Neuronal stem cell (in vitro differentiated cells): ENCODE measurements around the gene GPR39.

Experiments
- DNase-seq: peaks from one replicate; pipeline ENCODE4 v3.0.0-alpha.2; 2013; ENCODE audit warnings: low spot score
- H2AFZ ChIP-seq: one replicate; pipeline ENCODE4 v1.6.1; 2013; ENCODE audit warnings: mild to moderate bottlenecking, low read length, inconsistent platforms
- H2AK5ac ChIP-seq: 2 replicates; pipeline ENCODE4 v1.6.1; 2013; ENCODE audit warnings: low read depth, mild to moderate bottlenecking, inconsistent platforms, low read length, moderate library complexity, mixed read lengths
- H2BK120ac ChIP-seq: 2 replicates; pipeline ENCODE4 v1.6.1; 2013; ENCODE audit warnings: low read depth, mild to moderate bottlenecking, inconsistent platforms, low read length, moderate library complexity, mixed read lengths
- H2BK12ac ChIP-seq: one replicate; pipeline ENCODE4 v1.6.1; 2013; ENCODE audit warnings: low read length, inconsistent platforms
- H2BK15ac ChIP-seq: 2 replicates; pipeline ENCODE4 v1.6.1; 2013; ENCODE audit warnings: mild to moderate bottlenecking, low read length, inconsistent platforms, mixed read lengths
- H2BK5ac ChIP-seq: one replicate; pipeline ENCODE4 v1.6.1; 2013; ENCODE audit warnings: inconsistent platforms, mild to moderate bottlenecking, low read length, moderate library complexity
- H3K14ac ChIP-seq: one replicate; pipeline ENCODE4 v1.6.1; 2013; ENCODE audit warnings: low read length, inconsistent platforms
- H3K18ac ChIP-seq: 2 replicates; pipeline ENCODE4 v1.6.1; 2013; ENCODE audit warnings: low read length, inconsistent platforms
- H3K23ac ChIP-seq: 2 replicates; pipeline ENCODE4 v1.6.1; 2013; ENCODE audit warnings: low read depth, mild to moderate bottlenecking, mixed read lengths, low read length, inconsistent platforms; ENCODE audit not compliant: poor library complexity
- H3K27ac ChIP-seq: replicated peaks from 3 replicates; pipeline ENCODE4 v1.5.1; 2013; ENCODE audit warnings: low read length, inconsistent platforms
- H3K27me3 ChIP-seq, 3 experiments: 2 replicates each; pipeline ENCODE4 v1.6.1; 2013; ENCODE audit warnings: low read length in 3 of 3, mild to moderate bottlenecking in 2 of 3, inconsistent platforms in 1 of 3, low read depth in 1 of 3, mixed read lengths in 1 of 3, moderate library complexity in 1 of 3; ENCODE audit not compliant: control insufficient read depth in 3 of 3, insufficient read depth in 3 of 3
- H3K36me3 ChIP-seq, 2 donors: replicated peaks in 1 of 2; 2 replicates each; pipeline ENCODE4 v1.6.1; 2013; ENCODE audit warnings: low read length in 2 of 2; ENCODE audit not compliant: control insufficient read depth in 2 of 2, insufficient read depth in 2 of 2
- H3K4ac ChIP-seq: 2 replicates; pipeline ENCODE4 v1.6.1; 2013; ENCODE audit warnings: inconsistent platforms, mild to moderate bottlenecking, low read length, moderate library complexity
- H3K4me1 ChIP-seq, 2 donors: 1 replicate in 1 of 2; 2 replicates in 1 of 2; pipeline ENCODE4 v1.6.1; 2013; ENCODE audit warnings: low read length in 2 of 2, low read depth in 1 of 2; ENCODE audit not compliant: control insufficient read depth in 2 of 2, insufficient read depth in 1 of 2
- H3K4me2 ChIP-seq: one replicate; pipeline ENCODE4 v1.6.1; 2013; ENCODE audit warnings: mild to moderate bottlenecking, low read length, inconsistent platforms; ENCODE audit not compliant: insufficient read depth, poor library complexity, severe bottlenecking
- H3K4me3 ChIP-seq, 2 donors: 2 replicates each; pipeline ENCODE4 v1.5.1; 2013; ENCODE audit warnings: low read length in 2 of 2, mild to moderate bottlenecking in 2 of 2, inconsistent platforms in 1 of 2, moderate library complexity in 1 of 2
- H3K79me1 ChIP-seq: one replicate; pipeline ENCODE4 v1.6.1; 2013; ENCODE audit warnings: low read depth, mild to moderate bottlenecking, inconsistent platforms, low read length, moderate library complexity
- H3K9ac ChIP-seq: one replicate; pipeline ENCODE4 v1.6.1; 2013; ENCODE audit warnings: mild to moderate bottlenecking, low read depth, low read length, inconsistent platforms; ENCODE audit not compliant: poor library complexity
- H3K9me3 ChIP-seq, 2 donors: replicated peaks in 1 of 2; 2 replicates each; pipeline versions ENCODE3 to v1.6.1; 2013; ENCODE audit warnings: low read length in 2 of 2, mild to moderate bottlenecking in 2 of 2, inconsistent platforms in 1 of 2, low read depth in 1 of 2, mixed read lengths in 1 of 2, moderate library complexity in 1 of 2; ENCODE audit not compliant: control insufficient read depth in 2 of 2, insufficient read depth in 1 of 2
- H4K8ac ChIP-seq: one replicate; pipeline ENCODE4 v1.6.1; 2013; ENCODE audit warnings: low read depth, mild to moderate bottlenecking, inconsistent platforms, low read length, moderate library complexity
- H4K91ac ChIP-seq: one replicate; pipeline ENCODE4 v1.6.1; 2013; ENCODE audit warnings: low read length, low read depth, mild to moderate bottlenecking, inconsistent platforms; ENCODE audit not compliant: poor library complexity
- WGBS, 2 donors: extraction: QIAGEN DNeasy Blood & Tissue Kit; methylation state at CpG; one replicate each; pipeline ENCODE4 v1.1.7; 2013; ENCODE audit warnings: missing lambda C conversion rate in 2 of 2, mixed read lengths in 1 of 2; ENCODE audit not compliant: insufficient read length in 2 of 2, insufficient replicate concordance in 1 of 2; ENCODE audit errors: extremely low coverage in 2 of 2; 5-methylcytosine and 5-hydroxymethylcytosine counted together

Gene GPR39

DNA sequence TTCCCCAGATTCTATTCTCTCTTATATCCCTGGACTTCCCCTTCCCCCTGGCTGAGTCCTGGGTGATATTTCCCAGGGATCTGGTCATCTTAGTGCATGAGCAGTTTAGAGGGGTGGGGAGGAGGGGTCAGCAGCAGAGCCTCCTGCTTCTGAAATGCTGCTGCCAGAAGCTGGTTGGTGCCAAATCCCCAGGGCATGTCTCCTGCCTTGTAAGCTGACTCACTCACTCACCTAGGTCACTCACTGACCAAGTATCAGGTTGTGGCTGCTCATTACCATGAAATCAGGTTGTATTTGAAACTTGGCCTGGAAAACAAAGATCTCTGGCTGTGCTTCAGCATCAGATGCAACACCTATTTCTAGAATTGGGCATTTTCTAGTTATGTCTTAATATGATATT lies 14.3 kb downstream of the GPR39 start:
- Histone ChIP-seq H3K27ac (no peak overlapping the region), H3K18ac (no peak overlapping the region), H3K4me3 (no peak overlapping the region), H3K4me1 (no peaks in the 10 kb centered on the region), H2BK120ac (no peak overlapping the region), H3K9me3 (peaks cover 0 to 2% of the 10 kb centered on the region in 2 donors), H3K27me3 (peaks cover 0 to 4% (median 0%) of the 10 kb centered on the region in 3 experiments), H2BK15ac (no peak overlapping the region), H2AFZ (no peak overlapping the region), H3K23ac (no peak overlapping the region), H3K4ac (no peak overlapping the region), H3K36me3 (no peaks in the 10 kb centered on the region), H2BK5ac (no peak overlapping the region), H4K8ac (no peak overlapping the region), H3K4me2 (no peak overlapping the region), H3K14ac (no peak overlapping the region), H2BK12ac (no peak overlapping the region), H2AK5ac (no peak overlapping the region), H3K79me1 (no peaks in the 10 kb centered on the region), H3K9ac (no peak overlapping the region), H4K91ac (no peak overlapping the region)
- no peak for DNase-seq

DNA sequence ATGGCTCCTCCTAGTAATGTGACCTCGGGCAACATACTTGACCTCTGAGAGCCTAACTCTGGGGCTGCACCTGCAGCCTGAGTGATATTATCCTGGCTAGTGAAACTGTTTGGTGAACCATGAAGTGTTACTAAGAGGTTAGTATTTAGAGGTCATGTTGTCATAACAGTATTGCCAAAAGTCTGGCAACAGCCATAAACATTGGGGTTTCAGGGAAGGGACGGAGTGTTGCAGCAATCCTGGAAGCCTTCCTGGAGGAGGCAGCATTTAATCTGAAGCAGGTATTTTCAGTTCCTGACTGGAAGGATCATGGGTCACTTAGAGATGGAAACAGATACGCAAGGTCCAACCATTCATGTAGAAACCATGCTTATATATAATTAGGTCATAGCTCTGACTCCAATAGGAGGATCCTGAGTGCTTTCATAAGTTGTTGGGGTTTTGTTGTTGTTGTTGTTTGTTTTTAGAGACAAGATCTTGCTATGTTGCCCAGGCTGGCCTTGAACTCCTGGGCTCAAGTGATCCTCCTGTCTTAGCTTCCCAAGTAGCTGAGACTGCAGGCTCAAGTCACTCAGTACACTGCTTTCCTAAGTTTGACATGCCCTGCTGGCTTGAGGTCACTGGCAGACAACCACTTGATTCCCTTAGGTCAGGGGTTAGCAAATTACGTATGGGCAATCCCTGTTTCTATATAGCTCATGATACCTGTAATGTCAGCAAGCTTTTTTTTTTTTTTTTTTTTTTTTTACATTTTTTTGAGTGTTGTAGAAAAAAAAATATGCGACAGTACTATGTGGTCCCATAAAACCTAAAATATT lies 21.5 kb downstream of the GPR39 start:
- Histone ChIP-seq H3K27me3 (no peaks in the 10 kb centered on the region), H3K36me3 (no peaks in the 10 kb centered on the region), H3K9ac (no peak overlapping the region), H3K79me1 (no peaks in the 10 kb centered on the region), H3K4me1 (peaks cover 7 to 12% of the 10 kb centered on the region in 2 donors), H3K9me3 (no peaks in the 10 kb centered on the region), H2BK5ac (no peak overlapping the region), H3K4ac (no peak overlapping the region), H4K8ac (no peak overlapping the region), H2BK12ac (no peak overlapping the region), H2AFZ (no peak overlapping the region), H2AK5ac (no peak overlapping the region), H3K18ac (no peak overlapping the region), H3K27ac (no peak overlapping the region), H2BK15ac (no peak overlapping the region), H3K14ac (no peak overlapping the region), H3K23ac (no peak overlapping the region), H3K4me3 (no peak overlapping the region), H2BK120ac (no peak overlapping the region), H3K4me2 (no peak overlapping the region), H4K91ac (no peak overlapping the region)
- DNase-seq: no peak
- WGBS, 2 donors: no CpG with 5 or more reads among the region's 5 CpGs

GRCh38 chr2:132438691-132439090 lies 22.1 kb downstream of the GPR39 start:
- no peak overlapping the region for H3K4me2 ChIP-seq
- no peak overlapping the region for H4K8ac ChIP-seq
- no peak overlapping the region for H3K4ac ChIP-seq
- no peak overlapping the region for H2BK120ac ChIP-seq
- no peak overlapping the region for H3K4me3 ChIP-seq
- no peak overlapping the region for H3K23ac ChIP-seq
- H2BK12ac ChIP-seq: no peak overlapping the region
- H3K36me3 ChIP-seq: no peaks in the 10 kb centered on the region
- H3K18ac ChIP-seq: no peak overlapping the region
- no peak overlapping the region for H2BK5ac ChIP-seq
- H2AK5ac ChIP-seq: no peak overlapping the region
- no CpG with 5 or more reads among the region's 4 CpGs for WGBS, 2 donors
- no peak overlapping the region for H2AFZ ChIP-seq
- no peak overlapping the region for H2BK15ac ChIP-seq
- H3K27me3 ChIP-seq: no peaks in the 10 kb centered on the region
- no peak overlapping the region for H3K14ac ChIP-seq
- no peaks in the 10 kb centered on the region for H3K79me1 ChIP-seq
- no peak overlapping the region for H3K27ac ChIP-seq
- no peaks in the 10 kb centered on the region for H3K9me3 ChIP-seq
- no peak overlapping the region for H3K9ac ChIP-seq
- peaks cover 7 to 12% of the 10 kb centered on the region in 2 donors for H3K4me1 ChIP-seq
- H4K91ac ChIP-seq: no peak overlapping the region
- no peak for DNase-seq

GRCh38 chr2:132439703-132440398 lies 23.2 kb downstream of the GPR39 start:
- H3K23ac ChIP-seq: no peak overlapping the region
- H3K36me3 ChIP-seq: no peaks in the 10 kb centered on the region
- no peak overlapping the region for H3K14ac ChIP-seq
- H2BK5ac ChIP-seq: no peak overlapping the region
- H3K9ac ChIP-seq: no peak overlapping the region
- H3K27ac ChIP-seq: no peak overlapping the region
- H4K91ac ChIP-seq: no peak overlapping the region
- H2BK120ac ChIP-seq: no peak overlapping the region
- no peak overlapping the region for H3K4me3 ChIP-seq
- no peak overlapping the region for H2BK12ac ChIP-seq
- no peak for DNase-seq
- H2AK5ac ChIP-seq: no peak overlapping the region
- H3K4me2 ChIP-seq: no peak overlapping the region
- no peaks in the 10 kb centered on the region for H3K79me1 ChIP-seq
- no peak overlapping the region for H4K8ac ChIP-seq
- no CpG with 5 or more reads among the region's 6 CpGs for WGBS, 2 donors
- H3K4me1 ChIP-seq: peaks cover 7 to 12% of the 10 kb centered on the region in 2 donors
- H3K4ac ChIP-seq: no peak overlapping the region
- H3K9me3 ChIP-seq: no peaks in the 10 kb centered on the region
- no peak overlapping the region for H3K18ac ChIP-seq
- no peaks in the 10 kb centered on the region for H3K27me3 ChIP-seq
- peak overlapping the region; percentile 71 for H2AFZ ChIP-seq
- no peak overlapping the region for H2BK15ac ChIP-seq
